ENCODE results near the gene WASF3.
"Not testable (repeated sequence)": the region's sequence is repeated elsewhere in the genome, so short reads cannot be mapped to it uniquely, and the experiment has no call there.

Gene WASF3

DNA sequence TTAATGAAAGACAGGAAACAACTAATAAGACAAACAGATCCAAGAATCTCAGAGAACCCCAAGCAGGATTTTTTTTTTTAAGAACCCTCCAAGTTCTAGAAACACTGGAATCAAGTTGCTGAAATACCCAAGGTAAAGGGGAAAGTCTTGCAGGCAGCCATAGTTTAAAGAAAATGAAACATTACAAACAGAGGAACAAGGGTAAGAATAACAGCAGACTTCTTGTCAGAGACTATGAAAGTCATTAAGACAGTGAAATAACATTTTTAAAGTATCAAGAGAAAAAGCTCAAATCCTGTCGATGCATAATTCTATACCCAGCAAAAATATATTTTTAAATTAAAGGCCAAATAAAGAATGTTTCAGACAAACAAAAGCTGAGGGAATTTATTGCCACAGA lies 67.1 kb downstream of the WASF3 start:
- DNase-seq (ENCODE audit: extremely low read depth in 1 of 2, low read depth in 1 of 2), result no peak

DNA sequence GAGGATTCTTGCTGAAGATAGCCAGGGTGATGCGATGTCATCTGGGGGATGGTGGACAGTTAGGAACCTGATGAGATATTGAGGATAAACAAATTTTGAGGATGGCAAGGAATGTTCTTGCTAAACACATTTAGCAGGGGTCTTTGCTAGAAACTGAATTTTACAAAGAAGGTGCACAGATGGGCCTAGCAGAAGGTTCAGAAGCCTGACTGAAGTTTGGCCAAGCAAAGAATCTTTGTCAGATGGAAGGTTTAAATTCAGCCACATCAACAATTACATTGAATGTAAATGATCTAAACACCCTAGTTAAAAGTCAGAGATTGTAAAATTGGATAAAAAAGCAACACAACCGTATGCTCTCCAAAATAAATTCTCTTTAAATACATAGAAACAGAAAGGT lies 68.8 kb downstream of the WASF3 start:
- no peak for DNase-seq (ENCODE audit: extremely low read depth in 1 of 2, low read depth in 1 of 2)

DNA sequence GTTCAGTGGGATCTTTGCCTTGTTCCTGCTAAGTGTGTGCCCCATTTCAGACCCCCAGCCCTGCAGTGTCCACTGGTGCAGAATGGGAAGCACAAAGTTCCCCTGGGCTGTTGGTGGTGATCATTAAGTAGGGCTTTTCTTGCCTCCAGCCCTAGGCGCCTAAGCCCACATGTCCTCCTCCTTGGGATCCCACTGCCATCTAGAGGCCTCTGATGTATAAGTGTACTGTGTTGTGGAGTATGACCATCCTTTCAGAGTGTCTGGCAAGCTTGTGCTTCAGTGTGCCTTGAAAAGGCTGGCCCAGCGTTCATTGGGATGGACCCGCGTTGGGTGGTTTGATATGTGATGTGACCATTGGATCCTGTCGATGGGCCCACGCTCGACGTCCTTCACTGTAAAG lies 71.2 kb downstream of the WASF3 start:
- no peak for DNase-seq (ENCODE audit: extremely low read depth in 1 of 2, low read depth in 1 of 2)

DNA sequence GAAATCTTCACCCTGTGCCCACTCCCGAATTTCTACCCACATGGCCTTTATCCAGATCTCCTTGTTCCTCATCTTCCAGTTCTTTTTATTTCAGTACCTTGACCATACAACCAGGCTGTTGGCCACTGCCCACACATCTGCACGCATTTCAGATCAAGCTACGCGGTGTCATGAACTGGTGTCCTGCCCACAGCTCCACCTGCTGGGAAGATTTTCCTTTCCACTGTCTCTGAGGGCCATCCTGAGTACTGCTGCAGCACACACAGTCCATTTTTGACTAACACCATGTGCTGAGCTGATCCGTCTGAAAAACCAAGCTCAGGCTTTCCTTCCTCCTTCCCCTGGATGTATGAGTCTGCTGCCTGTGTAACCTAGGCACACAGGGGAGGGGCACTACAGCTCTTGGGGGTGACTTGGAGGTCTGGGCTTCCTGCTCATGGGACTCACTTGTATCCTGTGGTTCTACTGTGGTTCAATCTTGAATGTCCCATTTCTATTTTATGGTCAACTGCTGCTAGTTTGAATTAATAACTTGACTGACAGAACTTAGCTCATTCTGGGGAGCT lies 71.9 kb downstream of the WASF3 start:
- DNase-seq (ENCODE audit: extremely low read depth in 1 of 2, low read depth in 1 of 2), result no peak

DNA sequence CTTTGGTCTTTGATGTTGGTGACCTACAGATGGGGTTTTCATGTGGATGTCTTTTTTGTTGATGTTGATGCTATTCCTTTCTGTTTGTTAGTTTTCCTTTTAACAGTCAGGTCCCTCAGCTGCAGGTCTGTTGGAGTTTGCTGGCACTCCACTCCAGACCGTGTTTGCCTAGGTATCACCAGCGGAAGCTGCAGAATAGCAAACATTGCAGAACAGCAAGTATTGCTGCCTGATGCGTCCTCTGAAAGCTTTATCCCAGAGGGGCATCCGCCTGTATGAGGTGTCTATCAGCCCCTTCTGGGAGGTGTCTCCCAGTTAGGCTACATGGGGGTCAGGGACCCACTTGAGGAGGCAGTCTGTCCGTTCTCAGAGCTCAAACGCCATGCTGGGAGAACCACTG lies 78.2 kb downstream of the WASF3 start:
- DNase-seq (ENCODE audit: extremely low read depth in 1 of 2, low read depth in 1 of 2), result not testable (repeated sequence)

DNA sequence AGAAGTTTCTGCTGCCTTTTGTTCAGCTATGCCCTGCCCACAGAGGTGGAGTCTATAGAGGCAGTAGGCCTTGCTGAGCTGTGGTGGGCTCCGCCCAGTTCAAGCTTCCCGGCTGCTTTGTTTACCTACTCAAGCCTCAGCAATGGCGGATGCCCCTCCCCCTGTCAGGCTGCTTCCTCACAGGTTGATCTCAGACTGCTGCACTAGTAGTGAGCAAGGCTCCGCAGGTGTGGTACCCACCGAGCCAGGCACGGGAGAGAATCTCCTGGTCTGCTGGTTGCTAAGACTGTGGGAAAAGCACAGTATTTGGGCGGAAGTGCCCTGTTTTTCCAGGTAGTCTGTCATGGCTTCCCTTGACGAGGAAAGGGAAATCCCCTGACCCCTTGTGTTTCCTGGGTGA lies 78.6 kb downstream of the WASF3 start:
- not testable (repeated sequence) for DNase-seq (ENCODE audit: extremely low read depth in 1 of 2, low read depth in 1 of 2)

DNA sequence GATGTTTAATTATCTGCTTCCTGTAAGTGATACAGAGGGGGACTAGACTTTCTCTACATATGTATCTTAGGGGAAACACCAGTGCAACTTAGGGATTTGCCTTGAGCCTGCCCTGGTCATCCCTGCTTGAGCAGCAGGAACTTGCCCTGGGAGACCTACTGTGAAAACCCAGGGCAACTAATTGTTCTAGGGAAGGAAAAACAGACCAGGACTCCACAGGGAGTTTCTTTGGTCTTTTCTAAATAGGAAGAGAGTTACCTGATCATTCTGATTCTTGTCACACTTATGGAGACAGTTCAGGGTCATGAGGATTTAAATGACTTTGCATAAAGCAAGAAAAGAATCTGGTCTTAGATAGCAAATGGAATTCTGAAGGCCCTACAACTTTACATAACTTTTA lies 89.1 kb downstream of the WASF3 start:
- DNase-seq (ENCODE audit: extremely low read depth in 1 of 2, low read depth in 1 of 2), result no peak

DNA sequence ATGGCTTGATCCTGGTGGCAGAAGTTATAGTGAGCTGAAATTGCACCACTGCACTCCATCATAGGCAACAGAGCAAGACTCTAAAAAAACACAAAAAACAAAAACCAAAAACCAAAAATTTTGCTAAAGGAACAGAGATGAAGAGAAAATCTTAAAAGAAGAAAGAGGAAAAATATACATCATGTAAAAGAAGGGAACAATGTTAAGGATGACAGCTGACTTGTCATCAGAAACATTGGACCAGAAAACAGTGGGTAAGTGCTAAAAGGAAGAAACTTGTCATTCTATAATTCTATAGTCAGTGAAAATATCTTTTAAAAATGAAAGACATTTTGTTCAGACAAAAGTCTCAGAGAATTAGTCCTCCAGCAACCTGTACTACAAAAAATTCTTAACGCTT lies 93.8 kb downstream of the WASF3 start:
- DNase-seq (ENCODE audit: extremely low read depth in 1 of 2, low read depth in 1 of 2), result no peak

DNA sequence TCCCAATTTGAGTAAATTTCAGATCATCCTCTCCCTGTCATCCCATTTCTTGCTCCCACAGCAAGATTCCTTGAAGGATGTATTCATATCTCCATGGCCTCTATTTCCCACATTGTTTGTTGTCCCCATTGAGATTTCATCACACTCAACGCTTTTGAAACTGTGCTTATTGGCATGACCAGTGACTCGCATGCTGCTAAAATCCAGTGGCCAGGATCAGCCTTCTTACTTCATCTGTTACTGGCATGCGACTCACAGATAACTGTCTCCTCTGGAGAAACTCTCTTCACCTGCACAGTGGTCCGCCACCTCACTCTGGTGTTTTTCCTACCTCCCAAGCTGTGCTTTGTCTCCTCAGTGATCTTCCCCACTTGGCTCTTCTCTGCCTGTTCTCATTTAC lies 95.8 kb downstream of the WASF3 start:
- no peak for DNase-seq (ENCODE audit: extremely low read depth in 1 of 2, low read depth in 1 of 2)

DNA sequence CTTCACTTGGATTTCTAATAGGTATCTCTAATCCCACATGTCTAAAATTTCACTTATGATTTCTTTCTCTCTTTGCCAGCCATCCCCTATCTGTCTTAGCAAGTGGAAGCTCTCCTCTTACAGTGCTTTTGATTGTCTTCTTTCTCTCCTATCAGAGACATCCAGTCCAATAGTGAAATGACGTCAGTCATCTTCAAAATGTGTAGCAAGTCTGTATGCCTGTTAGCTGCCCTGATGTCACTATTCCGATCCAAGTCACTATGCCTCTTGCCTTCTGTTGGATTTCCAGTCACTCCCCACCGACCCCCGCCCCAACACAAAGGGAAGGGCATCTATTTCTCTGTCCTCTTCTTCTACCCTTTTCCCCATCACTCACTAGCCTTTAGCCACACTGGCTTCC lies 96.4 kb downstream of the WASF3 start:
- no peak for DNase-seq (ENCODE audit: extremely low read depth in 1 of 2, low read depth in 1 of 2)

DNA sequence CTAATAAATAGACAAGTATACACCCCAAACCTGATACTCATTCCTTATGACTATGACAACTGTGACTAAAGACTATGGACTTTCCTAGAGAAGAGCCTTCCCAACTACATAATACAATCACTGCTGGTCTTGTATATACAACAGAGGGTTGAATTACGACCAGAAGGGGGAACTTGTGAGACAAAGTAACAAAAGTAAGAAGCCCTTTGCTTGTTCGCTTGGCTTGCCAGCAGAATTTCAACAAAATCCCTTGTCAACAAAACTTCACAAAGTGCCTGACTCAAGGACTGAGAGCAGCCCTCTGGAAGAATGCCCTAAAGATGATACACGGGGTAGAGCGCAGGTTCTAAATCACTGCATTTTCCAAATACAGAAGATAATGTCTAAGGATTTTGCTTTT lies 99.4 kb downstream of the WASF3 start:
- no peak for DNase-seq (ENCODE audit: extremely low read depth in 1 of 2, low read depth in 1 of 2)

DNA sequence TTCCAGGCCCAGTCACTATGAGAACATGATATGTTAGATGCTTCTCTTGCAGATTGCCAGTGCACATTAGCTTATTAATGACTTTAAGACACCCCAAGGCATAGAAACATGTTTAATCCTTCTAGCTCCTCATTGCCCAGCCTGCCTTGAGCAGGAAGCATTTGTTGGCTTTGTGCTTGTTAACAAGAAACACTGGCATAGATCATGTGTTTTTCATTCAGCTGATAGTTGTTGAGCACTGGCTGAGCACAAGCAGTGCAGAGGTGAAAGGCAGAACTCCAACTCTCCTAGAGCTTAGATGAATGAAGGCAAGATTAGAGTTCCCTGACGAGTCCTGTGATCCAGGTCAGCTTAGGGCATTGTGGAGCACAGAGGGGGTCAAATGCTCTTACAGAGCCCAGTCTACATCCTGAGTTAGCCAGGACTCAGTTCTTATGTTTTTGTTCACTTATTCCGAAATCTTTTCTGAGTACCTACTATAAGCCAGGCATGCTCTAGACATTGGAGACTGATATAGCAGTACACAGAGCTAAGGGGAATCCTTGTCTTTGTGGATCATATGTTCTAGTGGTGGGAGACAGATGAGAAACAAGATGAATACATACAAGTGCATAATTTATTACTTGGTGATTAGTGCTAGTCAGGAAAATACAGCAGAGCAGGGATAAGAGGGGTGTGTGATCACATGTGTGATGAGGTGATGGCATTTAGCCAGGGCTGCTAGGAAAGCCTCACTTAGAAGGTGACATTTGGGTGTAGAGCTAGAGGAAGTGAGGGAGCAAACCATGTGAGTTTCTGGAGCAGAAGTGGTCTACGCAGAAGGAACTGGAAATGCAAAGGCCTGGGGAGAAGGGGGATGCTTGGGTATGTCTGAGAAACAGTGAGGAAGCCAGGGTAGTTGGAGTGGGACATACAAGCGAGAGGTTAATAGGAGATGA lies 101.2 kb downstream of the WASF3 start:
- no peak for DNase-seq (ENCODE audit: extremely low read depth in 1 of 2, low read depth in 1 of 2)

DNA sequence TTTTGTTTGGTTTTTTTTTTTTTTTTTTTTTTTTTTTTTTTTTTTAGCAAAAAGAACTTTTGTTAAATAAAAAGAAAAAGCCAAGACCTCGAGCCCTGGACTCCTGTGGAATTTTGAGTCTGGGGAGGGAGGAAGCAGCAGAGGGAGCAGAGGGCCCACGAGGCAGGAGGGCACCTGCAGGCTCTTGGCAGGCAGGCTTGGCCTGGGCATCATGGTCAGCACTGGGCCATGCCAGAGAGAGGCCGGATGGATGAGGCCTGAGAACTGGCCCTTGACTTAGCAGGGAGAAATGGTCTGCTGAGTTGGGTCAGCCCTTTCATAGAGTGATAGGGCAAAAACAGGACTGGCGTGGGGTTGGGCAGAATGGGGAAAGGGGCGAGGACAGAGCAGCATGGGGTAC lies 102.7 kb downstream of the WASF3 start:
- no peak for DNase-seq (ENCODE audit: extremely low read depth in 1 of 2, low read depth in 1 of 2)

DNA sequence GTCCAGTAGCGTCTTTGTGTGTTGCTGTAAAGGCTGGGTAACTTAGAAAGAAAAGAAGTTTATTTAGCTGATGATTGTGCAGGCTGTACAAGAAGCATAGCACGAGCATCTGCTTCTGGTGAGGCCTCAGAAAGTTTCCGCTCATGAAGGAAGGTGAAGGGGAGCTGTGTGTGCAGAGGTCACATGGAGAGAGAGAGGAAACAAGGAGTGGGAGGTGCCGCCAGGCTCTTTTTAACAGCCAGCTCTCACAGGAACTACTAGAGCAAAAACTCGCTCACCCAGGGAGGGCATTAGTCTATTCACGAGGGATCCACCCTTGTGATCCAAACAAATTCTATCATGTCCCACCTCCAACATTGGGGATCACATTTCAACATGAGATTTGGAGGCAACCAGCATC lies 103.3 kb downstream of the WASF3 start:
- no peak for DNase-seq (ENCODE audit: extremely low read depth in 1 of 2, low read depth in 1 of 2)

DNA sequence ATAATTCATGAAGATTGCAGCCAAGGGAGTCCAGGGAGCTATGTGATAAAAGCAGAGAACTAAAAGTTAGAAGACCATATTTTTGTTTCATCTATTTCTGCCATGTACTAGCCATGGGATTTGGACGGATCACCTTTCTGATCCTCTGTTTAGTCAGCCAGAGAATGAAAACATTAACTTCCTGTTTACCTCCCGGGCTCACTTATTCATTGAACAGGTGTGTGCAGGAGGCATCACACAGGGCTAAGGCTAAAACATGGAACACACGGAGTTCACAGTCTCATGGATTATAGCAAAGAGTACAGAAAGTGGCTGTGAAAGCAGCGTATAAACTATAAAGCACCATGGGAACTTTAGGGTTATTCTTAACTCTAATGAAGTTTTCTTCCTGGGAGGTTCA lies 106.3 kb downstream of the WASF3 start:
- DNase-seq (ENCODE audit: extremely low read depth in 1 of 2, low read depth in 1 of 2), result no peak

DNA sequence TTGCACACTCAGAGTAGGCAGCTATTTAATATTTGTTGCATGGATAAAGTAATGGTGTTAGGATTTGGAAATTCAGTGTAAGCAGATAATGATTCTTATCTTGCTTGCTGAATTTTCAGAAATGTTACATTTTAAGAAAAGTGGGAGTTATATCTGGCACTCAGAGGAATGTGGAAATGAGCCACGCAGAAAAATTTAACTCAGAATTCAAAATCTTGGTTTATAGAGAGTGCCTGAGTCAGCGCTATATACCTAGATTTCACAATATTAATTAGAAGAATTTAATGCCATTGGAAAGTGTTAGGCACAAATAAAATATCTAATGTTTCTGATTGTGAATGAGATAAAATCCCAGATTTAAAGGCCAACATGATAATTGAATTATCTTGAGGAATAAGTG lies 106.8 kb downstream of the WASF3 start:
- DNase-seq (ENCODE audit: extremely low read depth in 1 of 2, low read depth in 1 of 2), result no peak

DNA sequence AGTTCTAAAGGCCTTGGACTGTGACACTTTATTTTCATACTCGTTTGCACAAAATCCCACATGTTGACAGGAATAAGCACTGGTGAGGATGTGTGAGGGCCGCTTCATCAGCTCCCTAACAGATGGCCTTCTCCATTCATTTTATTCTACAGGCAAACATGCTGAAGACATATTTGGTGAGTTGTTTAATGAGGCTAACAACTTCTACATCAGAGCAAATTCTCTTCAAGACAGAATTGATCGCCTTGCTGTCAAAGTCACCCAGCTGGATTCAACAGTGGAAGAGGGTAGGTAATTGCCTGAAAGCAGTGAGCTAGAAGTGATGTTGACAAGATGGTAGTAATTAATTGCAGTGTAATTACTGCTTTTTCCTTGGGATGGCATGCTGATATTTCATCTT lies 107.4 kb downstream of the WASF3 start:
- DNase-seq (ENCODE audit: extremely low read depth in 1 of 2, low read depth in 1 of 2), result no peak

DNA sequence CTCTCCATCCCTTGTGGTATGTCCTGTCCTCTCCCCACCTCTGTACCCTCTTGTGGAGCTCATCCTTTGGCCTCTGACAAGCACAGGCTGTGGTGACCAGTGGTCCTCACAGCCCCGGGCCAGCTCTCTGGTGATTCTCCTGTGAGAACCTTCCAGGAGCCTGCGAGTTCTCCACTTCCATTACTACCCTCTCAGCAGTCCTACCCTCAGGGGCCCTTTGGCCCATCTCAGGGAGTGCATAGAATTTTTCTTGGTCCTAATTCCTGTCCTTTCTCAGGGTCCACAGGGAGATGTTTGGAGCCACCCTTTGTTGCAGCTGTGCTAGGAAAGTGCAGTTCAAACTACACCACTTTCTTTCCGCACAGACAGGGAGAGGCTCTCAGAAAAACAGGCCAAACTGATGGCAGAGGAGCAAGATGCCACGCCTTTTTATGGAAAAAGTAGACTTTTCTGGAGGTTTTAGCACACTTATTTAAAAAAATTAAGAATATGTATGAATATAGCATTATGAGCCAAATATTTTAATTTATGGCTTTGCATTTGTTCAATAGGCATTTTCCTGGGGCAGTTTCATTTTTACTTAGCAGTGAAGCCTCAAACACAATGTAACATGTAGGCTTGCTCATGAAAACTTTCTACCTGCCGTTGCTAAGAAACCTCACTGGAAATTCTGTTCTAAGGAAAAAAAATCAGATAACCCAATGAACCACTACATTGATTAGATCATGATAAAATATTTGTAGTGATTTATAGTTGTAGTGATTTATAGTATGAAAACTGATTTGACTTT lies 111.1 kb downstream of the WASF3 start:
- no peak for DNase-seq (ENCODE audit: extremely low read depth in 1 of 2, low read depth in 1 of 2)

DNA sequence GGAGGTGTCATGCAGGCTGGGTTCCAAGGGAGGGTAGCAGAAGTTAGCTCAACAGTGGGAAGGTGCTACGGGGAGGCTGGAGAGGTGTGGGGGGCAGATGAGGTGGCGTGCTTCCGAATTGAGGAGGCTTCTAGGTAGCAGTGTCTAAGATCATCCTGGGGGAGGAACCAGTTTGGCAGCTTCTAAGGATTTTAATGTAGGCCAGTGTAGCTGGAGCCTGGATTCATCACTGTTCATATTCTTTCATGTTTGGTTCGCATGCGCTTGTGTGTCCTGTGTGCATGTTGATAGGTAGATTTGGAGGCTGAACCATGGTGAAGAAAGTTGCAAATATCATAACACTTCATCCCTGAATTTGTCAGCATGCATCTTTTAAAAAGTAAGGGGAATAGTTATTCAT lies 116.4 kb downstream of the WASF3 start:
- DNase-seq (ENCODE audit: extremely low read depth in 1 of 2, low read depth in 1 of 2), result no peak

DNA sequence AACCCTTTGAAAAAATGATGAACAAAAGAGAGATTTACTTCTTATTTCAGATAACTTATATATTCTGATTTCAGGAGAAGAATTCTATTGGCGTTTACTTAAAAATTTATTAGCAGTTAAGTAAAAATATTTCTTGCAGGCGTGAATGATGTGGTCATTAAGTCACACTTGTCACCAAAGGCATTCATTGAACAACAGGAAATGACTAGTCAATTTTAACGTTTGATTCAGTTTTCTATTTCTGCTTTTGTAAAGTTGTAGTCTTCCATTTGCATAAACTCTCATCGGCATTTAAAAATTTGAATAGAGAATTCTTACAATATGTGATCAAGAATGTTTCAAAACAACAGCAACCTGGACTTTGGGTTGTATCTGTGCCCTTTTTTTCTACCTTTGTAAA lies 119.7 kb downstream of the WASF3 start:
- no peak for DNase-seq (ENCODE audit: extremely low read depth in 1 of 2, low read depth in 1 of 2)

DNA sequence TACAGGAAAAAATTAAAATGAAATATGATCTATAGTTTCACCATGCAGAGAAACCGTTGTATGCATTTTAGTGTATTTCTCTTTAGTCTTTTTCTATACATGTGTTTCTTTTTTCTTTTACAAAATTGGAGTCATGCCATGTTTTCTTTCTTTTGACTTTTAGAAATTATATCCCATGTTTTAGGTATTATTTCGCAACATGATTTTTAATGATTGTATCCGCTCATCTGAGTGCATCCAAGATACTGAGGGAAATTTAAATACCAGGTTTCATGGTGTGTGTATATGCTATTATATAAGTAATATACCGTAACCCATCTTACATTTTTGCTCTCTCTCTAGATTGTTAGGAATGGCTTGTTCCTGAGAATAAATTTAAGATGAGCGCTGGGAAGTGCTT lies 120.8 kb downstream of the WASF3 start:
- DNase-seq (ENCODE audit: extremely low read depth in 1 of 2, low read depth in 1 of 2), result no peak

DNA sequence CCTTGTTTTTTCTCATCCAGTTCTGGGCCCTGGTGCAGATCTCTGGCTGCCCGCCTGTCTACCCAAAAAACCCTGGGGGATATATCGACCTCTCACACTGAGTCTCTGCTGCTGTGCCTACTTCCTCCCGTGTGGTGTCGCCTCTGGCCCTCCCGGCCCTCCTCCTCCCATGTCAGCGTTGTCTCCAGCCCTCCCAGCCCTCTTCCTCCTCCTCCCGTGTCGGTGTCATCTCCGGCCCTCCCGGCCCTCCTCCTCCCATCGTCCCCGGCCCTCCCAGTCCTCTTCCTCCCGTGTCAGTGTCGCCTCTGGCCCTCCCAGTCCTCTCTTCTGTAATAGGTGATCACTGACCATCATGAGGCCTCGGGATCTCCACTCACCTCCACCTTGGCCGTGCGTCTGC lies 121.3 kb downstream of the WASF3 start:
- DNase-seq (ENCODE audit: extremely low read depth in 1 of 2, low read depth in 1 of 2), result no peak

Measured in stimulated activated CD8-positive, alpha-beta memory T cell treated with anti-CD3 and anti-CD28 coated beads, Interleukin-7, amount 100 ng/mL, for 48 hours (primary cell).